CD8-positive, alpha-beta memory T cell (primary cell): ENCODE results near the gene CCDC171. TPM values are rescaled to one million over a fixed set of nuclear protein-coding genes. Genes with fewer than 3 reads are reported as not detected.

Source experiments
- CTCF ChIA-PET: fragments of 350-600 bp; sonication (Branson Sonifier 250); formaldehyde crosslinking; loops from one replicate; lab custom pipeline; 2021; ENCODE audit warnings: antibody characterized with exemption; lab: Charles Lee
- POLR2A ChIA-PET: fragments of 350-600 bp; sonication (Branson Sonifier 250); formaldehyde crosslinking; loops from one replicate; lab custom pipeline; 2021; ENCODE audit warnings: antibody characterized with exemption; lab: Charles Lee
- DNase-seq, 5 donors: peaks; one replicate each; pipeline versions ENCODE4 v3.0.0 to v3.0.0-alpha.2; 2020 to 2022; ENCODE audit warnings: mixed read lengths in 1 of 5
- H3K27ac ChIP-seq: one replicate; pipeline ENCODE4 v1.7.0; 2013; ENCODE audit warnings: low read depth, mild to moderate bottlenecking, low read length, moderate library complexity
- H3K27me3 ChIP-seq: 2 replicates; pipeline ENCODE4 v1.7.0; 2013; ENCODE audit warnings: low read length, mild to moderate bottlenecking; ENCODE audit not compliant: insufficient read depth, poor library complexity, severe bottlenecking
- H3K36me3 ChIP-seq: 2 replicates; pipeline ENCODE4 v1.7.0; 2013; ENCODE audit warnings: mild to moderate bottlenecking, low read length, moderate library complexity; ENCODE audit not compliant: insufficient read depth
- H3K4me1 ChIP-seq: 2 replicates; pipeline ENCODE4 v1.7.0; 2013; ENCODE audit warnings: mild to moderate bottlenecking, low read length, moderate library complexity; ENCODE audit not compliant: insufficient read depth
- H3K4me3 ChIP-seq: 2 replicates; pipeline ENCODE4 v1.7.0; 2013; ENCODE audit warnings: mild to moderate bottlenecking, low read length
- H3K9me3 ChIP-seq: 2 replicates; pipeline ENCODE4 v1.7.0; 2013; ENCODE audit warnings: mild to moderate bottlenecking, low read length
- H3K27ac Mint-ChIP-seq, 8 donors: one replicate each; pipeline ENCODE4 v1.8.0; 2020 to 2021; ENCODE audit warnings: mixed read lengths in 8 of 8, mild to moderate bottlenecking in 6 of 8, inconsistent platforms in 3 of 8, moderate library complexity in 3 of 8
- H3K27me3 Mint-ChIP-seq, 2 donors: one replicate each; pipeline ENCODE4 v1.8.0; 2020 to 2021; ENCODE audit warnings: mixed read lengths in 2 of 2, mild to moderate bottlenecking in 1 of 2, moderate library complexity in 1 of 2
- H3K36me3 Mint-ChIP-seq, 3 donors: one replicate each; pipeline ENCODE4 v1.8.0; 2020 to 2021; ENCODE audit warnings: mixed read lengths in 3 of 3, inconsistent platforms in 1 of 3, mild to moderate bottlenecking in 1 of 3
- H3K4me1 Mint-ChIP-seq, 3 donors: one replicate each; pipeline ENCODE4 v1.8.0; 2020 to 2021; ENCODE audit warnings: mixed read lengths in 3 of 3, inconsistent platforms in 1 of 3, mild to moderate bottlenecking in 1 of 3
- H3K4me3 Mint-ChIP-seq, 7 donors: one replicate each; pipeline ENCODE4 v1.8.0; 2020 to 2021; ENCODE audit warnings: mixed read lengths in 7 of 7, mild to moderate bottlenecking in 6 of 7, moderate library complexity in 4 of 7, inconsistent platforms in 2 of 7
- H3K9me3 Mint-ChIP-seq, 5 donors: one replicate each; pipeline ENCODE4 v1.8.0; 2020 to 2022; ENCODE audit warnings: mixed read lengths in 5 of 5, mild to moderate bottlenecking in 3 of 5, moderate library complexity in 2 of 5, inconsistent platforms in 1 of 5
- polyA plus RNA-seq: library from polyadenylated mRNA; unstranded; fragments of 300-500 nt; fragmentation: Illumina TruSeq; gene quantifications from one replicate; pipeline ENCODE4 v1.2.3, GENCODE V29; 2021
- total RNA-seq, 2 experiments: library from RNA; stranded (reverse); gene quantifications; one replicate each; pipeline ENCODE4 v1.2.3, GENCODE V29; 2021

Gene CCDC171
- total and polyA plus RNA-seq, 3 experiments from 2014 or later, result 0.62 to 2.3 (median 1.8) TPM

- Histone ChIP-seq H3K4me1 (no peaks in the 10 kb centered on the region), H3K4me3 (no peak overlapping the region), H3K27me3 (no peaks in the 10 kb centered on the region), H3K27ac (no peak overlapping the region), H3K9me3 (no peaks in the 10 kb centered on the region), H3K36me3 (no peaks in the 10 kb centered on the region)
- Mint-ChIP-seq H3K4me3 (no peak overlapping the region), H3K9me3 (no peaks in the 10 kb centered on the region), H3K36me3 (no peaks in the 10 kb centered on the region), H3K27me3 (no peaks in the 10 kb centered on the region), H3K27ac (peak overlapping the region in 1 of 8 donors; percentile 19), H3K4me1 (no peaks in the 10 kb centered on the region)
- CTCF ChIA-PET, result interaction anchor here (2.0 kb wide), 1 partner anchor 11 kb away, joined by 7 read pairs; no protein-coding TSS in a partner anchor
- POLR2A ChIA-PET, result no interaction called here
- DNase-seq, result no peak
Measured at GRCh38 chr9:15617782-15618181, 64.9 kb downstream of the CCDC171 start.

- Mint-ChIP-seq H3K4me3 (no peak overlapping the region), H3K27ac (no peak overlapping the region)
Measured at GRCh38 chr9:15618540-15619331, 65.9 kb downstream of the CCDC171 start.

GRCh38 chr9:15622318-15622971 is 69.6 kb downstream of the CCDC171 start:
- H3K4me1 ChIP-seq, result no peaks in the 10 kb centered on the region
- H3K4me3 Mint-ChIP-seq, result no peak overlapping the region
- H3K4me1 Mint-ChIP-seq, result no peaks in the 10 kb centered on the region
- DNase-seq, result no peak
- no peak overlapping the region for H3K4me3 ChIP-seq
- ChIA-PET POLR2A (no interaction called here), CTCF (no interaction called here)
- no peak overlapping the region for H3K27ac Mint-ChIP-seq
- H3K36me3 Mint-ChIP-seq, result peaks cover 0 to 16% (median 2%) of the 10 kb centered on the region in 3 donors
- H3K27me3 Mint-ChIP-seq, result peaks cover 0 to 5% of the 10 kb centered on the region in 2 donors
- H3K9me3 ChIP-seq, result no peaks in the 10 kb centered on the region
- H3K27ac ChIP-seq, result no peak overlapping the region
- H3K27me3 ChIP-seq, result no peaks in the 10 kb centered on the region
- peaks cover 0 to 4% (median 2%) of the 10 kb centered on the region in 5 donors for H3K9me3 Mint-ChIP-seq
- H3K36me3 ChIP-seq, result no peaks in the 10 kb centered on the region

More at GRCh38 chr9:15618540-15619331, 65.9 kb downstream of the CCDC171 start:
- Mint-ChIP-seq H3K36me3 (no peaks in the 10 kb centered on the region), H3K27me3 (no peaks in the 10 kb centered on the region), H3K4me1 (no peaks in the 10 kb centered on the region), H3K9me3 (no peaks in the 10 kb centered on the region)
- H3K4me1 ChIP-seq, result no peaks in the 10 kb centered on the region
- ChIA-PET CTCF (interaction anchor here (2.0 kb wide), 1 partner anchor 12 kb away, joined by 7 read pairs; no protein-coding TSS in a partner anchor), POLR2A (no interaction called here)
- no peaks in the 10 kb centered on the region for H3K36me3 ChIP-seq
- H3K4me3 ChIP-seq, result no peak overlapping the region
- DNase-seq, result no peak
- no peak overlapping the region for H3K27ac ChIP-seq
- H3K27me3 ChIP-seq, result no peaks in the 10 kb centered on the region
- no peaks in the 10 kb centered on the region for H3K9me3 ChIP-seq

GRCh38 chr9:15635752-15636151 is 82.9 kb downstream of the CCDC171 start:
- Mint-ChIP-seq H3K27me3 (no peaks in the 10 kb centered on the region), H3K4me3 (no peak overlapping the region), H3K9me3 (peaks cover 0 to 6% (median 4%) of the 10 kb centered on the region in 5 donors), H3K4me1 (peaks cover 0 to 4% (median 4%) of the 10 kb centered on the region in 3 donors), H3K27ac (no peak overlapping the region), H3K36me3 (no peaks in the 10 kb centered on the region)
- ChIA-PET CTCF (no interaction called here), POLR2A (no interaction called here)
- Histone ChIP-seq H3K4me1 (no peaks in the 10 kb centered on the region), H3K4me3 (no peak overlapping the region), H3K27ac (no peak overlapping the region), H3K27me3 (no peaks in the 10 kb centered on the region), H3K9me3 (no peaks in the 10 kb centered on the region), H3K36me3 (no peaks in the 10 kb centered on the region)
- DNase-seq, result no peak

GRCh38 chr9:15640121-15640520 is 87.3 kb downstream of the CCDC171 start:
- no peaks in the 10 kb centered on the region for H3K9me3 ChIP-seq

GRCh38 chr9:15641291-15641690 is 88.4 kb downstream of the CCDC171 start:
- H3K27ac ChIP-seq, result no peak overlapping the region
- H3K4me1 ChIP-seq, result no peaks in the 10 kb centered on the region
- ChIA-PET CTCF (no interaction called here), POLR2A (no interaction called here)
- no peaks in the 10 kb centered on the region for H3K36me3 ChIP-seq
- no peak overlapping the region for H3K4me3 Mint-ChIP-seq
- peaks cover 0 to 4% (median 3%) of the 10 kb centered on the region in 5 donors for H3K9me3 Mint-ChIP-seq
- no peak overlapping the region for H3K4me3 ChIP-seq
- H3K27me3 Mint-ChIP-seq, result peaks cover 4 to 14% of the 10 kb centered on the region in 2 donors
- H3K4me1 Mint-ChIP-seq, result no peaks in the 10 kb centered on the region
- DNase-seq, result no peak
- H3K36me3 Mint-ChIP-seq, result peaks cover 0 to 9% (median 2%) of the 10 kb centered on the region in 3 donors
- H3K27ac Mint-ChIP-seq, result no peak overlapping the region
- H3K27me3 ChIP-seq, result no peaks in the 10 kb centered on the region
- no peaks in the 10 kb centered on the region for H3K9me3 ChIP-seq

More at GRCh38 chr9:15640121-15640520, 87.3 kb downstream of the CCDC171 start:
- Mint-ChIP-seq H3K9me3 (no peaks in the 10 kb centered on the region), H3K4me1 (peaks cover 0 to 4% (median 4%) of the 10 kb centered on the region in 3 donors), H3K27me3 (peaks cover 4 to 7% of the 10 kb centered on the region in 2 donors), H3K4me3 (no peak overlapping the region), H3K36me3 (peaks cover 0 to 2% (median 0%) of the 10 kb centered on the region in 3 donors), H3K27ac (no peak overlapping the region)
- Histone ChIP-seq H3K27me3 (no peaks in the 10 kb centered on the region), H3K36me3 (no peaks in the 10 kb centered on the region), H3K4me1 (no peaks in the 10 kb centered on the region), H3K27ac (no peak overlapping the region), H3K4me3 (no peak overlapping the region)
- POLR2A ChIA-PET, result no interaction called here
- no peak for DNase-seq
- CTCF ChIA-PET, result no interaction called here

- H3K4me3 ChIP-seq, result no peak overlapping the region
- ChIA-PET POLR2A (no interaction called here), CTCF (no interaction called here)
- H3K4me3 Mint-ChIP-seq, result no peak overlapping the region
- H3K27ac ChIP-seq, result no peak overlapping the region
- no peaks in the 10 kb centered on the region for H3K4me1 Mint-ChIP-seq
- H3K36me3 Mint-ChIP-seq, result peaks cover 0 to 9% (median 2%) of the 10 kb centered on the region in 3 donors
- H3K9me3 Mint-ChIP-seq, result peaks cover 0 to 11% (median 3%) of the 10 kb centered on the region in 5 donors
- peak in 2 of 5 donors; percentile 1 to 4 for DNase-seq
- H3K9me3 ChIP-seq, result no peaks in the 10 kb centered on the region
- peaks cover 4 to 14% of the 10 kb centered on the region in 2 donors for H3K27me3 Mint-ChIP-seq
- no peaks in the 10 kb centered on the region for H3K4me1 ChIP-seq
- no peaks in the 10 kb centered on the region for H3K36me3 ChIP-seq
- no peak overlapping the region for H3K27ac Mint-ChIP-seq
- no peaks in the 10 kb centered on the region for H3K27me3 ChIP-seq
Measured at GRCh38 chr9:15642369-15642962, 89.6 kb downstream of the CCDC171 start.

- H3K36me3 ChIP-seq, result no peaks in the 10 kb centered on the region
- H3K4me3 Mint-ChIP-seq, result no peak overlapping the region
- H3K9me3 Mint-ChIP-seq, result peaks cover 0 to 10% (median 7%) of the 10 kb centered on the region in 5 donors
- no peaks in the 10 kb centered on the region for H3K27me3 Mint-ChIP-seq
- H3K36me3 Mint-ChIP-seq, result peaks cover 0 to 8% (median 0%) of the 10 kb centered on the region in 3 donors
- no peak for DNase-seq
- H3K4me1 Mint-ChIP-seq, result no peaks in the 10 kb centered on the region
- H3K9me3 ChIP-seq, result no peaks in the 10 kb centered on the region
- H3K4me3 ChIP-seq, result no peak overlapping the region
- H3K27ac ChIP-seq, result no peak overlapping the region
- ChIA-PET POLR2A (no interaction called here), CTCF (no interaction called here)
- no peaks in the 10 kb centered on the region for H3K4me1 ChIP-seq
- no peaks in the 10 kb centered on the region for H3K27me3 ChIP-seq
- peak overlapping the region in 1 of 8 donors; percentile 68 for H3K27ac Mint-ChIP-seq
Measured at GRCh38 chr9:15670246-15670645, 117.4 kb downstream of the CCDC171 start.
